Effector memory CD4-positive, alpha-beta T cell (primary cell): ENCODE measurements around the gene NTN1.

Experiments used
- DNase-seq, 3 donors: peaks; one replicate each; pipeline ENCODE4 v3.0.0-alpha.2; 2020
- H3K27ac ChIP-seq: 2 replicates; pipeline ENCODE4 v1.7.0; 2013; ENCODE audit warnings: mild to moderate bottlenecking, low read length, moderate library complexity; ENCODE audit not compliant: insufficient read depth, poor library complexity, severe bottlenecking
- H3K27me3 ChIP-seq: replicated peaks from 2 replicates; pipeline ENCODE4 v1.7.0; 2013; ENCODE audit warnings: mild to moderate bottlenecking, low read length; ENCODE audit not compliant: insufficient read depth, control insufficient read depth, poor library complexity, severe bottlenecking
- H3K36me3 ChIP-seq: 2 replicates; pipeline ENCODE4 v1.7.0; 2013; ENCODE audit warnings: mild to moderate bottlenecking, low read length, moderate library complexity; ENCODE audit not compliant: control insufficient read depth, insufficient read depth
- H3K4me1 ChIP-seq: 2 replicates; pipeline ENCODE4 v1.7.0; 2013; ENCODE audit warnings: low read length, mild to moderate bottlenecking; ENCODE audit not compliant: control insufficient read depth, insufficient read depth, poor library complexity, severe bottlenecking
- H3K4me3 ChIP-seq: 2 replicates; pipeline ENCODE4 v1.7.0; 2013; ENCODE audit warnings: low read length, low read depth, mild to moderate bottlenecking; ENCODE audit not compliant: insufficient read depth, poor library complexity, severe bottlenecking
- H3K9me3 ChIP-seq: 2 replicates; pipeline ENCODE4 v1.7.0; 2013; ENCODE audit warnings: mild to moderate bottlenecking, low read length, moderate library complexity; ENCODE audit not compliant: control insufficient read depth

NTN1 gene

GRCh38 chr17:9185688-9186284 is 164.5 kb downstream of the NTN1 start:
- H3K36me3 ChIP-seq = no peaks in the 10 kb centered on the region

GRCh38 chr17:9187828-9188227 is 166.5 kb downstream of the NTN1 start:
- peaks cover 5% of the 10 kb centered on the region for H3K27me3 ChIP-seq
- no peak for DNase-seq
- no peaks in the 10 kb centered on the region for H3K9me3 ChIP-seq
- no peak overlapping the region for H3K4me3 ChIP-seq
- H3K36me3 ChIP-seq = no peaks in the 10 kb centered on the region
- H3K4me1 ChIP-seq = no peaks in the 10 kb centered on the region
- no peak overlapping the region for H3K27ac ChIP-seq

More at GRCh38 chr17:9185688-9186284, 164.5 kb downstream of the NTN1 start:
- no peak overlapping the region for H3K4me3 ChIP-seq
- H3K27ac ChIP-seq = no peak overlapping the region
- peaks cover 5% of the 10 kb centered on the region for H3K27me3 ChIP-seq
- no peak for DNase-seq
- no peaks in the 10 kb centered on the region for H3K9me3 ChIP-seq
- no peaks in the 10 kb centered on the region for H3K4me1 ChIP-seq

GRCh38 chr17:9188367-9188766 is 167.1 kb downstream of the NTN1 start:
- H3K27me3 ChIP-seq = peaks cover 3% of the 10 kb centered on the region
- H3K4me1 ChIP-seq = no peaks in the 10 kb centered on the region
- no peak for DNase-seq
- H3K4me3 ChIP-seq = no peak overlapping the region
- no peak overlapping the region for H3K27ac ChIP-seq
- no peaks in the 10 kb centered on the region for H3K9me3 ChIP-seq
- no peaks in the 10 kb centered on the region for H3K36me3 ChIP-seq

- Histone ChIP-seq H3K4me1 (no peaks in the 10 kb centered on the region), H3K27me3 (no peaks in the 10 kb centered on the region), H3K9me3 (no peaks in the 10 kb centered on the region), H3K4me3 (no peak overlapping the region), H3K36me3 (no peaks in the 10 kb centered on the region), H3K27ac (no peak overlapping the region)
- DNase-seq = no peak
These were observed 168.6 kb downstream of the NTN1 start for GRCh38 chr17:9189870-9190269.

GRCh38 chr17:9192010-9192409 is 170.7 kb downstream of the NTN1 start:
- DNase-seq = no peak
- Histone ChIP-seq H3K9me3 (no peaks in the 10 kb centered on the region), H3K36me3 (no peaks in the 10 kb centered on the region), H3K27me3 (peaks cover 3% of the 10 kb centered on the region), H3K27ac (no peak overlapping the region), H3K4me3 (no peak overlapping the region), H3K4me1 (no peaks in the 10 kb centered on the region)

GRCh38 chr17:9195411-9195810 is 174.1 kb downstream of the NTN1 start:
- no peaks in the 10 kb centered on the region for H3K9me3 ChIP-seq
- no peaks in the 10 kb centered on the region for H3K36me3 ChIP-seq
- no peak overlapping the region for H3K4me3 ChIP-seq
- no peak for DNase-seq
- H3K4me1 ChIP-seq = no peaks in the 10 kb centered on the region
- peaks cover 3% of the 10 kb centered on the region for H3K27me3 ChIP-seq
- no peak overlapping the region for H3K27ac ChIP-seq

GRCh38 chr17:9195961-9196670 is 174.8 kb downstream of the NTN1 start:
- Histone ChIP-seq H3K27me3 (peaks cover 3% of the 10 kb centered on the region), H3K4me1 (no peaks in the 10 kb centered on the region), H3K4me3 (no peak overlapping the region), H3K36me3 (no peaks in the 10 kb centered on the region), H3K27ac (no peak overlapping the region), H3K9me3 (no peaks in the 10 kb centered on the region)
- DNase-seq = no peak

GRCh38 chr17:9199571-9200551 is 178.6 kb downstream of the NTN1 start:
- Histone ChIP-seq H3K36me3 (no peaks in the 10 kb centered on the region), H3K9me3 (no peaks in the 10 kb centered on the region), H3K27ac (no peak overlapping the region), H3K4me1 (no peaks in the 10 kb centered on the region), H3K4me3 (no peak overlapping the region), H3K27me3 (peaks cover 3% of the 10 kb centered on the region)
- no peak for DNase-seq

- Histone ChIP-seq H3K36me3 (no peaks in the 10 kb centered on the region), H3K4me1 (no peaks in the 10 kb centered on the region), H3K9me3 (no peaks in the 10 kb centered on the region), H3K27ac (no peak overlapping the region), H3K4me3 (no peak overlapping the region), H3K27me3 (peaks cover under 1% of the 10 kb centered on the region)
- DNase-seq = no peak
These were observed 179.5 kb downstream of the NTN1 start for GRCh38 chr17:9200699-9201359.
